HUDEP-2 (cell line): ENCODE results near the gene TSPAN11.
"Not testable (repeated sequence)": the region's sequence is repeated elsewhere in the genome, so short reads cannot be mapped to it uniquely, and the experiment has no call there.

ENCODE experiments used
- DNase-seq, 76 experiments: peaks; one replicate each; lab custom pipeline; 2025; ENCODE audit not compliant: unreplicated experiment in 76 of 76; lab: John Stamatoyannopoulos, UW

The TSPAN11 gene

GRCh38 chr12:31011746-31012566 is 85.4 kb downstream of the TSPAN11 start:
- peak in 16 of 76 experiments; percentile 1 to 42 (median 11) for DNase-seq

- DNase-seq: not testable (repeated sequence)
These were observed 86.0 kb downstream of the TSPAN11 start for GRCh38 chr12:31012567-31012891.

- no peak for DNase-seq
These were observed 88.7 kb downstream of the TSPAN11 start for GRCh38 chr12:31015215-31015614.

GRCh38 chr12:31016057-31016456 is 89.5 kb downstream of the TSPAN11 start:
- DNase-seq: no peak

GRCh38 chr12:31017535-31017934 is 91.0 kb downstream of the TSPAN11 start:
- no peak for DNase-seq

- no peak for DNase-seq
These were observed 91.7 kb downstream of the TSPAN11 start for GRCh38 chr12:31018106-31018789.

GRCh38 chr12:31018790-31019505 is 92.4 kb downstream of the TSPAN11 start:
- DNase-seq: no peak

GRCh38 chr12:31019561-31019960 is 93.0 kb downstream of the TSPAN11 start:
- DNase-seq: no peak

- DNase-seq: no peak
These were observed 93.4 kb downstream of the TSPAN11 start for GRCh38 chr12:31019976-31020375.

GRCh38 chr12:31020385-31021166 is 94.0 kb downstream of the TSPAN11 start:
- DNase-seq: no peak

GRCh38 chr12:31021181-31021580 is 94.6 kb downstream of the TSPAN11 start:
- DNase-seq: no peak

GRCh38 chr12:31021809-31022494 is 95.4 kb downstream of the TSPAN11 start:
- no peak for DNase-seq

GRCh38 chr12:31023271-31023724 is 96.8 kb downstream of the TSPAN11 start:
- no peak for DNase-seq

- DNase-seq: no peak
These were observed 99.7 kb downstream of the TSPAN11 start for GRCh38 chr12:31026202-31026601.

GRCh38 chr12:31027006-31027405 is 100.5 kb downstream of the TSPAN11 start:
- not testable (repeated sequence) for DNase-seq

- no peak for DNase-seq
These were observed 102.9 kb downstream of the TSPAN11 start for GRCh38 chr12:31029468-31029867.

GRCh38 chr12:31029916-31030562 is 103.5 kb downstream of the TSPAN11 start:
- DNase-seq: no peak

GRCh38 chr12:31031951-31032335 is 105.4 kb downstream of the TSPAN11 start:
- DNase-seq: no peak

GRCh38 chr12:31033146-31033545 is 106.6 kb downstream of the TSPAN11 start:
- no peak for DNase-seq

GRCh38 chr12:31033681-31034080 is 107.1 kb downstream of the TSPAN11 start:
- DNase-seq: no peak
